T-helper 2 cell (primary cell): Measurements from ENCODE around the gene CAPN7.
A peak's percentile ranks its signal among the peaks of the same experiment; 100 is the strongest.

Experiments used
- DNase-seq, 5 experiments: peaks; one replicate each; pipeline versions ENCODE4 v3.0.0 to v3.0.0-alpha.2; 2012 to 2022

Gene CAPN7

DNA sequence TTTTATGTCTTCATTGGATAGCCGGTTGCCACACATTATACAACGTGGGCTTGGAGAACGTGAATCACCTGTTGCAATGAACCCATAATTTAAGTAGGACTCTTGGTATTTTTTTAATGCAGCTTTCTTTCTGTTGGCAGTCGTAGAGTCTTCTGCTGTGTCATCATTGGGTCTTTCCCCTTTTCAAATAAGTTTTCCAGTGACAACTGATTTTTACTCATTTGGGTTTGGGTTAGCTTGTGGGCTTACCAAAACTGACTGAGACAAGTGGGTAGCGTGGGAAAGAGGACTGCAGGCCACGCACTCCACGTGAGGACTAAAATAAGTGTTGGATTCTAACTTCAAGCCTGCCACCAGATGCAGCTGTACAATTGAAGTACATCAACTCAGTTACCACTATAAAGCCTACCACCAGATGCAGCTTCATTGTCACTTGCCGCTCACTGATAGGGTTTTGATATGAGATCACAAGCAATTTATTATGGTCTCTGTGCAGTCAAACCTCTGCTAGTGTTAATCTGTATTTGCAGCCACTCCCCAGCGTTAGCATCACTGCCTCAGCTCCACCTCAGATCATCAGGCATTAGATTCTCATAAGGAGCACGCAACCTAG is 6.4 kb upstream of the CAPN7 start:
- DNase-seq = peak in 1 of 5 experiments; percentile 15

DNA sequence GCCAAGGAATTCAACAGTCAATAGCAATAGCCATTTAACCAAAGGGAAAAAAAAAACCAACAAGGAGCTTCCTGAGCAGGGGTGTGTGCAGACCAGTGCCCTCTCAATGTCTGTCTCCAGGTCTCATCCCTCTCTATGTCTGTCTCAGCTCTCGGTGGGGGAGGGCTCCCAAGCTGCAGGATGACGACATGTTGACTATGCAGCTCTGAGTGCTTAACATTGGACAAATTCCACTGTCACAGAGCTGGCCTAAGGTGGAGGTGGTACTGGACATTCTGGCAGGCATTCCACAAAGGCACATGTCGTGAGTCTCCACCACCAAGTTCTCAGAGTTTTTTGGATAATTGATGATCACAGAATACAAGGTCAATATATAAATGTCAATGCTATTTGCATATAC is 2.0 kb upstream of the CAPN7 start:
- DNase-seq = no peak

DNA sequence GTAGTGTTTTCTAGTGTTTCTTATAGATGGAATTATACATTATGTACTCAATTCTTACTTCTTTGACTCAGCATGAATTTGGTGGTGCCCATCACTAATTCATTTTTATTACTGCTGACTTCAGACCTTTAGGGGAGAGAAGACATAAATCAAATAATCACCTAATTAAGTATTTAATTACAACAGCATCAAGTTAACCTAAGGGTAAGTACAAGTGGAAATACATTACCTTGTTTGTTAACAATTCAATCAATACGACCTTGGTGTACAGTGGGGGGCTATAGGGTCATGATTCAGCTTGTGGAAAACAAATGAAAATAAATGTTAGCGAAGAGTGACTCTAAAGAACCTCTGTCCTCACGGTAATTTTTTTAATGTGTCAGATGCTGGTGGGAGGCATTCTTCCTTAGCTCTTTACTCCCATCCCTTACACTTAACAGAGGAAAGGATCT is 538 bp upstream of the CAPN7 start:
- DNase-seq = no peak

DNA sequence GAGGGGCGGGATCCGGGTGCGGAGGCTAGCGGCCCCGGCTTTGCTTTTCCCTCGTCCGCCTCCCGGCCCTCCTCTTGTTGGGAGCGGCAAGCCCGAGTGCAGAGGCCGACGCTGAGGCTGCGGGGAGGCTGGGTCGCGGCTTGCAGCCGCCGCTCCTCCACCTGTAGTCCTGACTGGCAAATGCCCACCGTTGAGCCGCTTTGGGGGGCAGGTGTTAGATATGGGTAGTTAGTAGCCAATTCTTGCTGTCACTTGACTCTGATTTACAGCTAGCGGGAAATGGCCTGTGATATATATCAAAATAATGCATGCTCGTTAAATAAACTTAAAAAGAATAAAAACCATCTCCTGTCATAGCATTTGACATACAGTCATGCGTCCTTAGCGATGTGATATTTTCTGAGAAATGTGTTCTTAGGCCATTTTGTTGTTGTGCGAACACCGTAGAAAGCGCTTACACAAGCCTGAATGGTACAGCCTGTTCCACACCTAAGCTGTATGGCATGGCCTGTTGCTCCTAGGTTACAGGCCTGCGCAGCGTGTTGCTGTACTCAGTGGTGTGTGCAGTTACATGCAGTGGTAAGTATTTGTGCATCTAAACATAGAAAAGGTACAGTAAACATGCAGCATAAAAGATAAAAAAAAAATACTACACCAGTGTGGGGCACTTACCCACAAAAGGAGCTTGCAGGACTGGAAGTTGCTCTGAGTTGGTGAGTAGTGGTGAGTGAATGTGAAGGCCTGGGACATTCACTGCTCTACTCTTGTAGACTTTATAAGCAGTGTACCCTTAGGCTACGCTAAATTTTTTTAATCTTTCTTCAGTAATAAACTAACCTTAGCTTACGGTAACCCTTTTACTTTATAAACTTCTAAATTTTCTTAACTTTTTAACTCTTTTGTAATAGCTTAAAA is 873 bp downstream of the CAPN7 start:
- peak in 3 of 5 experiments; percentile 1 to 82 (median 6) for DNase-seq

GRCh38 chr3:15207836-15208504 is 1.9 kb downstream of the CAPN7 start:
- DNase-seq = peak in 1 of 5 experiments; percentile 52

DNA sequence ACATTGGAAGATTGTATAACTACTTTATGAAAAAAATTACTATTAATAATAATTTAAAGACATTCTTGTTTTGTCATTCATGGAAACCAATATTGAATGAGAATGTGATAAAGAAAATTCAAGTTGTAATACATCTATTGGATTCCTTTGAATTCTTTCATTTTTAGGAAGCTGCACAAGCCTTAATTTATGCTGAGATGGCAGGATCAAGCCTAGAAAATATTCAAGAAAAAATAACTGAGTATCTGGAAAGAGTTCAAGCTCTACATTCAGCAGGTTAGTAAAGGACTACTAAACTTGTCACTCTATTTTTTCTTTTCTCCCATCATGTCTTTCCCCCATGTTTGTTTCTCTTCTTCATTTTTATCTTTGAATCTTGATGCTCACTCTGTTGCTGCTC is 5.9 kb downstream of the CAPN7 start:
- DNase-seq = no peak

- no peak for DNase-seq
Measured at GRCh38 chr3:15214758-15215157, 8.7 kb downstream of the CAPN7 start.

DNA sequence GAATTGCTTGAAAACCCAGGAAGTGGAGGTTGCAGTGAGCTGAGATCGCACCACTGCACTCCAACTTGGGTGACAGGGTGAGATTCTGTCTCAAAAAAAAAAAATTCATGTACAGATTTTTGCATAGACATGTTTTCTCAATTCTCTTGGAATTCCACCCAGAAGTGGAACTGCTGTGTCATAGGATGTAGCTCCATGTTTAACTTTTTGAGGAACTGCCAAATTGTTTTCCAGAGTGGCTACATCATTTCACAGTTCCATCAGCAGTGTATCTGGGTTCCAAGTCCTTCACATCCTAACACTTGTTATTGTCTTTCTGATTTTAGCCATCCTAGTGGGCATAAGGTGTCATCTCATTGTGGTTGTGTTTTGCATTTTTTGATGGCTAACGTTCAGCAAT is 9.9 kb downstream of the CAPN7 start:
- DNase-seq = no peak

DNA sequence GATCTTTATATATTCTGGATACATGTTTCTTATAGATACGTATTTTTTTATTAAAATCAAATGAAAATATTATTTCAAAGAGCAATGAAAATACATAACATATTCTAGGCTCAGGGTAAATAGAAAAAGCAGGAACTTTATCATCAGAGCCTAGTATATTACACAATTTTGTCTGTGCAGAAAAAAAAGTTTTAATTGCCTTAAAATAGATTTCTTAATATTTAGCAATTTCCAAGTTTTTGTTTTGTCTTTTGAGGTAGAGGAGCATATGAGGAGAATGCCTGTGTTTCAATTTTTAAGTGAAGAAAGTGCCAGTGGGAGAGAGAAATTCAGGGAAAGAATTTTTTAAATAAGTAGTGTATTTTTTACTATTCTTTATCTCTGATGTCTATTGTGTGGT is 10.5 kb downstream of the CAPN7 start:
- DNase-seq = no peak

- DNase-seq = no peak
Measured at GRCh38 chr3:15217011-15217671, 11.1 kb downstream of the CAPN7 start.

- no peak for DNase-seq
Measured at GRCh38 chr3:15217841-15218267, 11.8 kb downstream of the CAPN7 start.

DNA sequence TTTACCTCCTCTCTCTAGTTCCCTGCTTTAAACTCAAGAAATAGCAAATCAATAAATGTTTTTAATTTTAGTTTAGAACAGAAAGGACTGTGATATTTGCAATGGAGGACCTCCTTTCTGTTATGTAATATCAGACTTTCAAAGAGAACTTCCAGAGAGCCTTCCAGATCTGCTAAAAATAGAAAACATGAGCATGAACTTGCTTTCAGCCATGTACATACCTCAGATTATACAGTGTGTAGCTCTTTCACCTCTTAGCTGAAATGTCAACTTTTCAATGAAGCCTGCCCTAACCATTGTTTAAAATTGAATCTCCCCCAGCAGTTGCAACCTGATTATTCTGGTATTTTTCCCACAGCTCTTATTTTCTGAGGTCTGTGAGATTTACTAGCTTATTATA is 12.6 kb downstream of the CAPN7 start:
- no peak for DNase-seq

- DNase-seq = no peak
Measured at GRCh38 chr3:15220056-15220455, 14.0 kb downstream of the CAPN7 start.

GRCh38 chr3:15220661-15221060 is 14.6 kb downstream of the CAPN7 start:
- no peak for DNase-seq

GRCh38 chr3:15221574-15222217 is 15.7 kb downstream of the CAPN7 start:
- no peak for DNase-seq

DNA sequence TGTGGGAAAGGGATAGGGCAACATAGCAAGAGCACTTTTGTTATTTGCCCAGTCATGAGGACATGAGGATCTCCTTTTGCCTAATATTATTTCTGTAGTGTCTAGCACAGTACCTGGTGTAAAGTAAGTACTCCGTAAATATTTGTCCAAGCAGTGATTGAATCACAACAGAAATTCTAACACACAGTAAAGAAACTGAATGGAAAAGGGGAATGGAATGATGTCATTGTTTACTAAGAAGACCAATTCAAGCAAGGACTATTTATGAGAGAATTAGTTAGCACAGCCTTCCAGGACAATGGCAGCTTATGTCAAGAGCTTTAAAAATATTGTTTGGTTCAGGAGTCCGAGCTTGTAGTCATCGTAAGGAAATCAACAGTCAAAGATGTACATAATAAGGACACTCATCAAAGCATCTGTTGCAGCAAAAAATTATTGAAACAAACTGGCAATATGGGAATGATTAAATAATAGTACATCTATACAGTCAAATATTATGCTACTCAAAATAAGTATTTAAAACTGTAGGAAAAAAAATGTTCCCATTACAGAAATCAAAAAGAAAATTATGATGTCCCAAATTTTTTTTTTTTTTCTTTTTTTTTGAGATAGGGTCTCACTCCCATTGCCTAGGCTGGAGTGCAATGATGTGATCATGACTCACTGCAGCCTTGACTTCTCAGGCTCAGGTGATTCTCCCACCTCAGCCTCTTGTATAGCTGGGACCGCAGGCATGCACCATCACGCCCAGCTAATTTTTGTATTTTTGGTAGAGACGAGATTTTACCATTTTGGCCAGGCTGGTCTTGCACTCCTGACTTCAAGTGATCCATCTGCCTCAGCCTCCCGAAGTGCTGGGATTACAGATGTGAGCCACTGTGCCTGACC is 17.9 kb downstream of the CAPN7 start:
- DNase-seq = no peak

DNA sequence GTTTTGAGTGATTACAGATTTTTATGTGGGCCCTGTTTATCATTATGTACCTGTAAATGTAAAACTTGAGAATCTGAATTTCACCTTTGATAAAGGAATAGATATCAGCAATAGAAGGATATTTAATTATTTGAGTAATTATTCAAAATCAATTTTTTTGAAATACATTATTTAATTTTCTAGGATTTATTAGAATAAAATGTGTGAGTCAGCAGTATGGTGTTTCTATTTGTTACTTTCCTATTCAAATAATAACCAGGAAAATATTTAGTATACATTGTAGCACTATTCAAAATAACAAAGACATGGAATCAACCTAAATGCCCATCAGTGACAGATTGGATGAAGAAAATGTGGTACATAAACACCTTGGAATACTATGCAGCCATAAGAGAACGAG is 22.1 kb downstream of the CAPN7 start:
- DNase-seq = no peak

DNA sequence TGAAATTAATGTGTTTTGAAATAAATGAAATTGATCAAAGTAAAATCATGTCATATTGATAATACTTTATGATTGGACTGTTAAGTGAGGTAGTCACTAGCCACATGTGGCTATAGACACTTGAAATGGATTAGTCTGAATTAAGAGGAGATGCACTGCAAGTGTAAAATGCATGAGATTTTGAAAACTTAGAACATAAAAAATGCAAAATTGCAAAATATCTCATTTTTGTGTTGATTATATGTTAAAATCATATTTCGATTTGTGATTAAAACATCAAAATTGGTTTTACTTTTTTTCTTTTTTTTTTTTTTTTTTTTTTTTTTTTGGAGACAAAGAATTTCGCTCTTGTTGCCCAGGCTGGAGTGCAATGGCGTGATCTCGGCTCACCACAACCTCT is 23.2 kb downstream of the CAPN7 start:
- no peak for DNase-seq

DNA sequence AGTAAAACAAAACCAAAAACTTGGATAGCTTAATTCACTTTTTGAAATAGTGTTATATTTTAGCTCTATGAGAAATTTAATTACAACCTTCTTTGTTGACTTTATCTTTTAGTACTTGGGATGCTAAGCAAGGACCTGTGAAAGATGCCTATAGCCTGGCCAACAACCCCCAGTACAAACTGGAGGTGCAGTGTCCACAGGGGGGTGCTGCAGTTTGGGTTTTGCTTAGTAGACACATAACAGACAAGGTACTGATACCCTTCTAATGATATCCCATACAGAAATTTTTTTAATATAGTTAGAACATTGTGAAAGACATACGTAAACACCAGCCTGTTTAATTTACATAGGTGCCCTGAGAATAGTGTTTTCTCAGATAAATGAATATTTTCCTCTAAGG is 35.3 kb downstream of the CAPN7 start:
- peak in 3 of 5 experiments; percentile 33 to 54 (median 36) for DNase-seq

- DNase-seq = no peak
Measured at GRCh38 chr3:15243822-15244482, 37.9 kb downstream of the CAPN7 start.

- no peak for DNase-seq
Measured at GRCh38 chr3:15246186-15246585, 40.1 kb downstream of the CAPN7 start.
